ENCODE data around the gene RANBP6. TPM values are rescaled to one million over a fixed set of nuclear protein-coding genes. Genes with fewer than 3 reads are reported as not detected.
A peak's percentile ranks its signal among the peaks of the same experiment; 100 is the strongest.

RANBP6 gene
- total RNA-seq, 2 donors from 2014 or later: 19.5 to 21.3 TPM

- TF ChIP-seq CTCF (conservative IDR thresholded peaks at IDR 0.05): no peak
- H3K36me3 Mint-ChIP-seq (ENCODE audit: low read depth): peaks cover 27% of the 10 kb centered on the region
- H3K27me3 Mint-ChIP-seq (ENCODE audit: insufficient read depth): no peaks in the 10 kb centered on the region
- Histone ChIP-seq H3K4me1 (ENCODE audit: control insufficient read depth, insufficient read depth, low read length) (no peaks in the 10 kb centered on the region), H3K4me3 (ENCODE audit: low read length) (peak overlapping the region; percentile 91), H3K27ac (ENCODE audit: low read depth, low read length) (peak overlapping the region; percentile 96), H3K27me3 (ENCODE audit: control insufficient read depth, insufficient read depth, low read length, poor library complexity, severe bottlenecking) (no peaks in the 10 kb centered on the region), H3K9me3 (ENCODE audit: control insufficient read depth, low read length) (no peaks in the 10 kb centered on the region), H3K36me3 (ENCODE audit: control insufficient read depth, insufficient read depth, low read length) (peaks cover 42% of the 10 kb centered on the region), H3K9ac (ENCODE audit: extremely low read depth, low read length, poor library complexity, severe bottlenecking) (peak overlapping the region; percentile 56)
- H3K4me1 Mint-ChIP-seq: peaks cover 21% of the 10 kb centered on the region
- H3K27ac Mint-ChIP-seq: peak overlapping the region; percentile 94
- peak overlapping the region; percentile 80 for H3K4me3 Mint-ChIP-seq
- peak; percentile 100 for DNase-seq
- H3K9me3 Mint-ChIP-seq: no peaks in the 10 kb centered on the region
- 2 to 3% methylated on average over 9 to 29 of the region's 40 CpGs for WGBS, 2 experiments (ENCODE audit: insufficient coverage in 1 of 2, insufficient read length in 1 of 2)
Measured at GRCh38 chr9:6008169-6008979, 7.0 kb downstream of the RANBP6 start.

GRCh38 chr9:6007770-6008168, 7.7 kb downstream of the RANBP6 start:
- peak; percentile 94 for DNase-seq
- H3K27me3 ChIP-seq (ENCODE audit: control insufficient read depth, insufficient read depth, low read length, poor library complexity, severe bottlenecking): no peaks in the 10 kb centered on the region
- H3K9me3 ChIP-seq (ENCODE audit: control insufficient read depth, low read length): no peaks in the 10 kb centered on the region
- H3K4me3 ChIP-seq (ENCODE audit: low read length): peak overlapping the region; percentile 91
- H3K27me3 Mint-ChIP-seq (ENCODE audit: insufficient read depth): no peaks in the 10 kb centered on the region
- WGBS, 2 experiments (ENCODE audit: insufficient coverage in 1 of 2, insufficient read length in 1 of 2): 0% methylated on average over 44 of the region's 54 CpGs; no CpG with 5 or more reads in 1 of the 2 experiments
- peak overlapping the region; percentile 56 for H3K9ac ChIP-seq (ENCODE audit: extremely low read depth, low read length, poor library complexity, severe bottlenecking)
- H3K4me1 Mint-ChIP-seq: peaks cover 15% of the 10 kb centered on the region
- TF ChIP-seq CTCF (conservative IDR thresholded peaks at IDR 0.05): no peak
- H3K36me3 Mint-ChIP-seq (ENCODE audit: low read depth): peaks cover 21% of the 10 kb centered on the region
- peak overlapping the region; percentile 92 for H3K27ac Mint-ChIP-seq
- peak overlapping the region; percentile 96 for H3K27ac ChIP-seq (ENCODE audit: low read depth, low read length)
- no peaks in the 10 kb centered on the region for H3K9me3 Mint-ChIP-seq
- H3K36me3 ChIP-seq (ENCODE audit: control insufficient read depth, insufficient read depth, low read length): peaks cover 36% of the 10 kb centered on the region
- no peaks in the 10 kb centered on the region for H3K4me1 ChIP-seq (ENCODE audit: control insufficient read depth, insufficient read depth, low read length)
- H3K4me3 Mint-ChIP-seq: peak overlapping the region; percentile 80

GRCh38 chr9:6007058-6007769, 8.2 kb downstream of the RANBP6 start:
- Mint-ChIP-seq H3K4me3 (peak overlapping the region; percentile 80), H3K4me1 (peaks cover 11% of the 10 kb centered on the region), H3K27me3 (ENCODE audit: insufficient read depth) (no peaks in the 10 kb centered on the region), H3K9me3 (no peaks in the 10 kb centered on the region), H3K27ac (peak overlapping the region; percentile 92), H3K36me3 (ENCODE audit: low read depth) (peaks cover 16% of the 10 kb centered on the region)
- Histone ChIP-seq H3K36me3 (ENCODE audit: control insufficient read depth, insufficient read depth, low read length) (peaks cover 30% of the 10 kb centered on the region), H3K27me3 (ENCODE audit: control insufficient read depth, insufficient read depth, low read length, poor library complexity, severe bottlenecking) (no peaks in the 10 kb centered on the region), H3K9ac (ENCODE audit: extremely low read depth, low read length, poor library complexity, severe bottlenecking) (peak overlapping the region; percentile 56), H3K4me1 (ENCODE audit: control insufficient read depth, insufficient read depth, low read length) (no peaks in the 10 kb centered on the region), H3K27ac (ENCODE audit: low read depth, low read length) (peak overlapping the region; percentile 96), H3K4me3 (ENCODE audit: low read length) (peak overlapping the region; percentile 91), H3K9me3 (ENCODE audit: control insufficient read depth, low read length) (no peaks in the 10 kb centered on the region)
- no peak for TF ChIP-seq CTCF (conservative IDR thresholded peaks at IDR 0.05)
- WGBS, 2 experiments (ENCODE audit: insufficient coverage in 1 of 2, insufficient read length in 1 of 2): 0% methylated on average over 8 to 59 of the region's 59 CpGs
- DNase-seq: peak; percentile 98
